ENCODE measurements around the gene EEPD1.

The EEPD1 gene

DNA sequence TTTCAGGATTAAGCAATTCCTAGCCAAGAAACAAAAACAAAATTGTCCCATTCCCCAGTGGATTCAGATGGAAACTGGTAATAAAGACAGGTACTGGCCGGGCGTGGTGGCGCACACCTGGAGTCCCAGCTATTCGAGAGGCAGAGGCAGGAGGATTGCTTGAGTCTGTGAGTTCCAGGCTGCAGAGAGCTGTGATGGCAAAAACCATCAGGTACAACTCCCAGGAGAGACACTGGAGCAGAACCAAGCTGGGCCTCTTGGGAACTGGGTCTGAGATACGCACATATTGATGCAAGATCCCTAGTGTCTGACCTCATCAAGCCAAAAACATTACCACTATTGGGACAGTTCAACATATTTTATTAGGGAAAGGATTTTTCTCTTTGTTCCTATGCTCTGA, 152.6 kb downstream of the EEPD1 start:
- H3K27ac ChIP-seq (ENCODE audit: low read depth, low read length): no peak overlapping the region
- H3K4me1 ChIP-seq (ENCODE audit: control insufficient read depth in 1 of 2, insufficient read depth in 2 of 2, low read length in 2 of 2): peaks cover 0 to 22% of the 10 kb centered on the region in 2 donors
- no peaks in the 10 kb centered on the region for H3K27me3 ChIP-seq (ENCODE audit: control insufficient read depth in 1 of 2, insufficient read depth in 2 of 2, low read length in 2 of 2)
- H3K9me3 ChIP-seq (ENCODE audit: control insufficient read depth in 1 of 2, low read length in 2 of 2): no peaks in the 10 kb centered on the region
- no peaks in the 10 kb centered on the region for H3K36me3 ChIP-seq (ENCODE audit: control insufficient read depth in 1 of 2, insufficient read depth in 2 of 2, low read length in 2 of 2)
- H3K4me3 ChIP-seq (ENCODE audit: low read depth in 1 of 2, low read length in 2 of 2): no peak overlapping the region
- no peak overlapping the region for H3K9ac ChIP-seq (ENCODE audit: low read depth in 1 of 2, low read length in 2 of 2)

DNA sequence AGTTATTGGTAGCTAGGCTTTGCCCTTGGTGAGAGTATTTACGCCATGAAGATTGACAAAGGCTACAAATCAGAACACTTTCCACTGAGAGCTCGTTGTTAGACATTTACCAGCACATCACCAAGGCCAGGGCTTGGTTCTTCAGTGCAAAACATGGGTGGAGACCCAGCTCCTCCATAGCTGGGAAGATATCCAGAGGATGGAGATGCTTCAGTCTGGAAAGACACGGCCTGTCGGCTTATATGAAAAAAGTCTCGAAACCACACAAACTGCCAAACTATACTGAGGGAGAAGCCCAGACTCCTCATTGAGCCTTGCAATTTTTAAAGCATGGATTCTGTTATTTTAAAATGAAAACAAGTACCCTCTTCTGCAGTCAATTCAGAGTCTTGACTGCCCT, 153.2 kb downstream of the EEPD1 start:
- no peak overlapping the region for H3K27ac ChIP-seq (ENCODE audit: low read depth, low read length)
- H3K36me3 ChIP-seq (ENCODE audit: control insufficient read depth in 1 of 2, insufficient read depth in 2 of 2, low read length in 2 of 2): no peaks in the 10 kb centered on the region
- H3K9ac ChIP-seq (ENCODE audit: low read depth in 1 of 2, low read length in 2 of 2): no peak overlapping the region
- H3K9me3 ChIP-seq (ENCODE audit: control insufficient read depth in 1 of 2, low read length in 2 of 2): no peaks in the 10 kb centered on the region
- peaks cover 0 to 18% of the 10 kb centered on the region in 2 donors for H3K4me1 ChIP-seq (ENCODE audit: control insufficient read depth in 1 of 2, insufficient read depth in 2 of 2, low read length in 2 of 2)
- no peak overlapping the region for H3K4me3 ChIP-seq (ENCODE audit: low read depth in 1 of 2, low read length in 2 of 2)
- H3K27me3 ChIP-seq (ENCODE audit: control insufficient read depth in 1 of 2, insufficient read depth in 2 of 2, low read length in 2 of 2): no peaks in the 10 kb centered on the region

- Histone ChIP-seq H3K9ac (ENCODE audit: low read depth in 1 of 2, low read length in 2 of 2) (no peak overlapping the region), H3K4me3 (ENCODE audit: low read depth in 1 of 2, low read length in 2 of 2) (no peak overlapping the region), H3K27me3 (ENCODE audit: control insufficient read depth in 1 of 2, insufficient read depth in 2 of 2, low read length in 2 of 2) (no peaks in the 10 kb centered on the region), H3K36me3 (ENCODE audit: control insufficient read depth in 1 of 2, insufficient read depth in 2 of 2, low read length in 2 of 2) (no peaks in the 10 kb centered on the region), H3K27ac (ENCODE audit: low read depth, low read length) (no peak overlapping the region), H3K9me3 (ENCODE audit: control insufficient read depth in 1 of 2, low read length in 2 of 2) (no peaks in the 10 kb centered on the region), H3K4me1 (ENCODE audit: control insufficient read depth in 1 of 2, insufficient read depth in 2 of 2, low read length in 2 of 2) (peaks cover 0 to 18% of the 10 kb centered on the region in 2 donors)
Measured at GRCh38 chr7:36306722-36307121, 153.7 kb downstream of the EEPD1 start.

GRCh38 chr7:36308031-36308430, 155.0 kb downstream of the EEPD1 start:
- Histone ChIP-seq H3K4me1 (ENCODE audit: control insufficient read depth in 1 of 2, insufficient read depth in 2 of 2, low read length in 2 of 2) (peaks cover 0 to 12% of the 10 kb centered on the region in 2 donors), H3K9ac (ENCODE audit: low read depth in 1 of 2, low read length in 2 of 2) (no peak overlapping the region), H3K36me3 (ENCODE audit: control insufficient read depth in 1 of 2, insufficient read depth in 2 of 2, low read length in 2 of 2) (no peaks in the 10 kb centered on the region), H3K27me3 (ENCODE audit: control insufficient read depth in 1 of 2, insufficient read depth in 2 of 2, low read length in 2 of 2) (no peaks in the 10 kb centered on the region), H3K27ac (ENCODE audit: low read depth, low read length) (no peak overlapping the region), H3K9me3 (ENCODE audit: control insufficient read depth in 1 of 2, low read length in 2 of 2) (no peaks in the 10 kb centered on the region), H3K4me3 (ENCODE audit: low read depth in 1 of 2, low read length in 2 of 2) (no peak overlapping the region)

DNA sequence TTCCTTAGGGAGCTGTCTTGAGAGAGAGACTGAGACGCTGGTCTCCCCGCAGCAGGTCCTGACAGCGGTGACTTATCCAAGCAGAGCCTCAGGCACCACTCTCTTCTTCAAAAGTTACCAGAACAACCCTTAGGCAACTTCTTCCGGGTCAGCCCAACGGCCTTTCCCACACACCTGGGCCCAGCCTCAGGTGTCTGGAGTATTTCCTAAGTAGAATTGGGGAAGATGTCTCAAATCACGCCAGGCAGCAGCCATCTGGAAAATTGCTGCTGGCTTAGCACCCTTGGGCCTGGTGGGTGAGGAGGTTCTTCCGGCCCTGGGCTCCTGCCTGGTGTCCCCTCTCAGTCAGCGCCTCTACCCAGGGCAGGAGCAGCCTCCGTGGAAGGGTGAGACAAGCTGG, 156.2 kb downstream of the EEPD1 start:
- H3K9ac ChIP-seq (ENCODE audit: low read depth in 1 of 2, low read length in 2 of 2): no peak overlapping the region
- peaks cover 0 to 1% of the 10 kb centered on the region in 2 donors for H3K4me1 ChIP-seq (ENCODE audit: control insufficient read depth in 1 of 2, insufficient read depth in 2 of 2, low read length in 2 of 2)
- H3K27ac ChIP-seq (ENCODE audit: low read depth, low read length): no peak overlapping the region
- H3K9me3 ChIP-seq (ENCODE audit: control insufficient read depth in 1 of 2, low read length in 2 of 2): no peaks in the 10 kb centered on the region
- no peaks in the 10 kb centered on the region for H3K36me3 ChIP-seq (ENCODE audit: control insufficient read depth in 1 of 2, insufficient read depth in 2 of 2, low read length in 2 of 2)
- H3K4me3 ChIP-seq (ENCODE audit: low read depth in 1 of 2, low read length in 2 of 2): no peak overlapping the region
- H3K27me3 ChIP-seq (ENCODE audit: control insufficient read depth in 1 of 2, insufficient read depth in 2 of 2, low read length in 2 of 2): no peaks in the 10 kb centered on the region

- Histone ChIP-seq H3K36me3 (ENCODE audit: control insufficient read depth in 1 of 2, insufficient read depth in 2 of 2, low read length in 2 of 2) (no peaks in the 10 kb centered on the region), H3K4me3 (ENCODE audit: low read depth in 1 of 2, low read length in 2 of 2) (no peak overlapping the region), H3K27me3 (ENCODE audit: control insufficient read depth in 1 of 2, insufficient read depth in 2 of 2, low read length in 2 of 2) (no peaks in the 10 kb centered on the region), H3K9me3 (ENCODE audit: control insufficient read depth in 1 of 2, low read length in 2 of 2) (no peaks in the 10 kb centered on the region), H3K27ac (ENCODE audit: low read depth, low read length) (no peak overlapping the region), H3K9ac (ENCODE audit: low read depth in 1 of 2, low read length in 2 of 2) (no peak overlapping the region), H3K4me1 (ENCODE audit: control insufficient read depth in 1 of 2, insufficient read depth in 2 of 2, low read length in 2 of 2) (no peaks in the 10 kb centered on the region)
Measured at GRCh38 chr7:36309716-36310115, 156.7 kb downstream of the EEPD1 start.

- Histone ChIP-seq H3K36me3 (ENCODE audit: control insufficient read depth in 1 of 2, insufficient read depth in 2 of 2, low read length in 2 of 2) (no peaks in the 10 kb centered on the region), H3K27me3 (ENCODE audit: control insufficient read depth in 1 of 2, insufficient read depth in 2 of 2, low read length in 2 of 2) (no peaks in the 10 kb centered on the region), H3K4me1 (ENCODE audit: control insufficient read depth in 1 of 2, insufficient read depth in 2 of 2, low read length in 2 of 2) (peaks cover 0 to 4% of the 10 kb centered on the region in 2 donors), H3K9ac (ENCODE audit: low read depth in 1 of 2, low read length in 2 of 2) (no peak overlapping the region), H3K9me3 (ENCODE audit: control insufficient read depth in 1 of 2, low read length in 2 of 2) (no peaks in the 10 kb centered on the region), H3K4me3 (ENCODE audit: low read depth in 1 of 2, low read length in 2 of 2) (no peak overlapping the region), H3K27ac (ENCODE audit: low read depth, low read length) (no peak overlapping the region)
Measured at GRCh38 chr7:36310897-36311296, 157.8 kb downstream of the EEPD1 start.

DNA sequence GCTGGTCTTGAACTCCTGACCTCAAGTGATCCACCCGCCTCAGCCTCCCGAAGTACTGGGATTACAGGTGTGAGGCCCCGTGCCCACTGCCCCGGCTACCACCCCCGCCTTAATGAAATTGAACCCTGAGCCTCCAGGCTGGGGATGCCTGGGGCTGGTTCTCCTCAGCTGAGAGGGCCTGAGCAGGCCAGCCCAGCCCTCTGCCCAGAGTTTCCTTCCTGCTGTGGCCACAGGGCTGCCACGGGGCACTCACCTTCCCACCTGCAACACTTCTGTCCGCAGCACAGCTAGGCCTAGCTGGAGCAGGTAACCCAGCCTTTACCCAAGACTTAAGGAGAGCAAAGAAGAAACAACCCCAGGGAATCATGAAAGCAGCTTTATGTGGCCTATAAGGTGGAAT, 158.5 kb downstream of the EEPD1 start:
- H3K9me3 ChIP-seq (ENCODE audit: control insufficient read depth in 1 of 2, low read length in 2 of 2): no peaks in the 10 kb centered on the region
- H3K27me3 ChIP-seq (ENCODE audit: control insufficient read depth in 1 of 2, insufficient read depth in 2 of 2, low read length in 2 of 2): no peaks in the 10 kb centered on the region
- no peak overlapping the region for H3K27ac ChIP-seq (ENCODE audit: low read depth, low read length)
- no peak overlapping the region for H3K9ac ChIP-seq (ENCODE audit: low read depth in 1 of 2, low read length in 2 of 2)
- H3K4me3 ChIP-seq (ENCODE audit: low read depth in 1 of 2, low read length in 2 of 2): no peak overlapping the region
- no peaks in the 10 kb centered on the region for H3K36me3 ChIP-seq (ENCODE audit: control insufficient read depth in 1 of 2, insufficient read depth in 2 of 2, low read length in 2 of 2)
- peaks cover 0 to 4% of the 10 kb centered on the region in 2 donors for H3K4me1 ChIP-seq (ENCODE audit: control insufficient read depth in 1 of 2, insufficient read depth in 2 of 2, low read length in 2 of 2)

DNA sequence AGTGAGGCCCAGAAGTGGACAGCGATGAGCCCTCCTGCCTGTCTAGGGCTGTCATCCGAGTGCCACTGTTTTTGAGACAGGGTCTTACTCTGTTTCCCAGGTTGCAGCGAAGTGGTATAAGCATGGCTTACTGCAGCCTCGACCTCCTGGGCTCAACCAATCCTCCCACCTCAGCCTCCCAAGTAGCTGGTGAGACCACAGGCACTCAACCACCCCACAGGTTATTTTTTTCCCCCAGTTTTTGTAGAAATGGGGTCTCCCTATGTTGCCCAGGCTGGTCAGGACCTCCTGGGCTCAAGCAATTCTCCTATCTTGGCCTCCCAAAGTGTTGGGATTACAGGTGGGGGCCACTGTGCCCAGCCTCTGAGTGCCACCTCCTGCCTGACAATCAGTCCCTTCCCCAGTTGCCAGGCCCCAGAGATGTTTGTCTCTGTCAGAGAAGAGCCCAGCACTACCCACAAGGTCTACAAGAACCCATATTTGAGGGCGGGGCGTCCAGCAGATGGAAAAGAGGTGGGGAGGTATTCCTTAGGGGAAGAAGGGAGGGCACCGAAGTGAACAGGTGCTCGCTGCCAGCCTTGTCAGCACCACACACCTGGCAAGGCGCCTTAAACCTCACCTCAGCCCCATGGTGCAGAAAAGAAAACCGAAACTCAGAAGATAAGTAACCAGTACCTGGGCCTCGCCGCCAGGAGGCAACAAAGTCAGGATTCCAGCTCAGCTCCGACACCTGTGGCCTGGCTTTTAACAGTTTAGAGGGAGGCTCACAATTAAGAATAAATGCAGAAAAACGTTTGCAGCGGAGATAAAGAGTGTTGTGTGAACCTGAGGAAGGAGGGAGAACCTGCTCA, 159.2 kb downstream of the EEPD1 start:
- Histone ChIP-seq H3K9ac (ENCODE audit: low read depth in 1 of 2, low read length in 2 of 2) (no peak overlapping the region), H3K4me1 (ENCODE audit: control insufficient read depth in 1 of 2, insufficient read depth in 2 of 2, low read length in 2 of 2) (peaks cover 0 to 4% of the 10 kb centered on the region in 2 donors), H3K27me3 (ENCODE audit: control insufficient read depth in 1 of 2, insufficient read depth in 2 of 2, low read length in 2 of 2) (no peaks in the 10 kb centered on the region), H3K36me3 (ENCODE audit: control insufficient read depth in 1 of 2, insufficient read depth in 2 of 2, low read length in 2 of 2) (no peaks in the 10 kb centered on the region), H3K4me3 (ENCODE audit: low read depth in 1 of 2, low read length in 2 of 2) (peak overlapping the region in 1 of 2 donors; percentile 38), H3K9me3 (ENCODE audit: control insufficient read depth in 1 of 2, low read length in 2 of 2) (no peaks in the 10 kb centered on the region), H3K27ac (ENCODE audit: low read depth, low read length) (no peak overlapping the region)

DNA sequence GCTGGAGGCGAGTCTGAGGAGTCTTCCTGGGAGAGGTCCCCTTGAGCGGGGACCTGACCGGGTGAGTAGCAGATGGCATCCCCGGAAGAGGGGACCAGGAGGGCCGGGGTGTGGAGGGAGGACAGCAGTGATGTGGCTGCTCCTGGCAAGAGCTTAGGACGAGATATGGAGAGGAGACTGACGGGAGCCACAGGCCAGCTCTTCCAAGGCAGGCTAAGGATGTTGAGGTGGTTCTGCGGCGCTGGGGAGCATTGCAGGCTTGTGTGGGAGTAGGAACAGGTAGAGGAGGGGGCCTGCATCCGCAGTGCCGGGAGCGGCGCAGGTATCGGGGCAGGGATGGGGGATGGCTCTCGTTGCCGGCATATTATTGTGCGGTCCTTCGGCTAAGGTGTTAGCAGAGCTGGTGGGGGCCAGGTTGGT, 159.9 kb downstream of the EEPD1 start:
- H3K9me3 ChIP-seq (ENCODE audit: control insufficient read depth in 1 of 2, low read length in 2 of 2): no peaks in the 10 kb centered on the region
- H3K36me3 ChIP-seq (ENCODE audit: control insufficient read depth in 1 of 2, insufficient read depth in 2 of 2, low read length in 2 of 2): no peaks in the 10 kb centered on the region
- no peak overlapping the region for H3K27ac ChIP-seq (ENCODE audit: low read depth, low read length)
- H3K27me3 ChIP-seq (ENCODE audit: control insufficient read depth in 1 of 2, insufficient read depth in 2 of 2, low read length in 2 of 2): no peaks in the 10 kb centered on the region
- peaks cover 0 to 4% of the 10 kb centered on the region in 2 donors for H3K4me1 ChIP-seq (ENCODE audit: control insufficient read depth in 1 of 2, insufficient read depth in 2 of 2, low read length in 2 of 2)
- no peak overlapping the region for H3K4me3 ChIP-seq (ENCODE audit: low read depth in 1 of 2, low read length in 2 of 2)
- H3K9ac ChIP-seq (ENCODE audit: low read depth in 1 of 2, low read length in 2 of 2): no peak overlapping the region

All from duodenal mucosa (tissue), 2 donors.